ENCODE measurements around the gene FADS6. TPM values are rescaled to one million over a fixed set of nuclear protein-coding genes. Genes with fewer than 3 reads are reported as not detected.
"Not testable (repeated sequence)": the region's sequence is repeated elsewhere in the genome, so short reads cannot be mapped to it uniquely, and the experiment has no call there.

The FADS6 gene
- total and polyA plus RNA-seq, 2 donors from 2014 or later = not detected

DNA sequence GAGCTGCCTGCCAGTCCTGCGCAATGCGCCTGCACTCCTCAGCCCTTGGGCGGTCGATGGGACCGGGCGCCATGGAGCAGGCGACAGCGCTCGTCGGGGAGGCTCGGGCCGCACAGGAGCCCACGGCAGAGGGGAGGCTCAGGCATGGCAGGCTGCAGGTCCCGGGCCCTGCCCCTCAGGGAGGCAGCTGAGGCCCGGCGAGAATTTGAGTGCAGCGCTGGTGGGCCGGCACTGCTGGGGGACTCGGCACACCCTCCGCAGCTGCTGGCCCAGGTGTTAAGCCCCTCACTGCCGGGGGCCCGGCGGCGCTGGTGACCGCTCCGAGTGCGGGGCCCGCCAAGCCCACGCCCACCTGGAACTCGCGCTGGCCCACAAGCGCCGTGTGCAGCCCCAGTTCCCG, 13.6 kb upstream of the FADS6 start:
- intact Hi-C loops (cut with DNase I) = no loop called here
- H3K4me1 ChIP-seq (ENCODE audit: control insufficient read depth in 2 of 3, insufficient read depth in 2 of 3, low read depth in 1 of 3, low read length in 3 of 3) = no peaks in the 10 kb centered on the region
- H3K36me3 ChIP-seq (ENCODE audit: control insufficient read depth in 2 of 3, insufficient read depth in 3 of 3, low read length in 3 of 3) = no peaks in the 10 kb centered on the region
- H3K9me3 ChIP-seq (ENCODE audit: control insufficient read depth in 2 of 3, insufficient read depth in 1 of 3, low read length in 3 of 3) = no peaks in the 10 kb centered on the region
- no peak overlapping the region for H3K4me3 ChIP-seq (ENCODE audit: low read length in 3 of 3)
- FAIRE-seq = no peak
- no peak overlapping the region for H3K9ac ChIP-seq (ENCODE audit: low read length in 3 of 3)
- DNase-seq = no peak
- H3K27me3 ChIP-seq (ENCODE audit: control insufficient read depth, insufficient read depth, low read length) = no peaks in the 10 kb centered on the region
- TF ChIP-seq, protein P1, sequence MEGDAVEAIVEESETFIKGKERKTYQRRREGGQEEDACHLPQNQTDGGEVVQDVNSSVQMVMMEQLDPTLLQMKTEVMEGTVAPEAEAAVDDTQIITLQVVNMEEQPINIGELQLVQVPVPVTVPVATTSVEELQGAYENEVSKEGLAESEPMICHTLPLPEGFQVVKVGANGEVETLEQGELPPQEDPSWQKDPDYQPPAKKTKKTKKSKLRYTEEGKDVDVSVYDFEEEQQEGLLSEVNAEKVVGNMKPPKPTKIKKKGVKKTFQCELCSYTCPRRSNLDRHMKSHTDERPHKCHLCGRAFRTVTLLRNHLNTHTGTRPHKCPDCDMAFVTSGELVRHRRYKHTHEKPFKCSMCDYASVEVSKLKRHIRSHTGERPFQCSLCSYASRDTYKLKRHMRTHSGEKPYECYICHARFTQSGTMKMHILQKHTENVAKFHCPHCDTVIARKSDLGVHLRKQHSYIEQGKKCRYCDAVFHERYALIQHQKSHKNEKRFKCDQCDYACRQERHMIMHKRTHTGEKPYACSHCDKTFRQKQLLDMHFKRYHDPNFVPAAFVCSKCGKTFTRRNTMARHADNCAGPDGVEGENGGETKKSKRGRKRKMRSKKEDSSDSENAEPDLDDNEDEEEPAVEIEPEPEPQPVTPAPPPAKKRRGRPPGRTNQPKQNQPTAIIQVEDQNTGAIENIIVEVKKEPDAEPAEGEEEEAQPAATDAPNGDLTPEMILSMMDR (IDR thresholded peaks at IDR 0.05; ENCODE audit: borderline replicate concordance, extremely low read depth, insufficient read depth) = no peak
- no peak overlapping the region for H3K27ac ChIP-seq (ENCODE audit: low read depth in 2 of 2, low read length in 2 of 2)

DNA sequence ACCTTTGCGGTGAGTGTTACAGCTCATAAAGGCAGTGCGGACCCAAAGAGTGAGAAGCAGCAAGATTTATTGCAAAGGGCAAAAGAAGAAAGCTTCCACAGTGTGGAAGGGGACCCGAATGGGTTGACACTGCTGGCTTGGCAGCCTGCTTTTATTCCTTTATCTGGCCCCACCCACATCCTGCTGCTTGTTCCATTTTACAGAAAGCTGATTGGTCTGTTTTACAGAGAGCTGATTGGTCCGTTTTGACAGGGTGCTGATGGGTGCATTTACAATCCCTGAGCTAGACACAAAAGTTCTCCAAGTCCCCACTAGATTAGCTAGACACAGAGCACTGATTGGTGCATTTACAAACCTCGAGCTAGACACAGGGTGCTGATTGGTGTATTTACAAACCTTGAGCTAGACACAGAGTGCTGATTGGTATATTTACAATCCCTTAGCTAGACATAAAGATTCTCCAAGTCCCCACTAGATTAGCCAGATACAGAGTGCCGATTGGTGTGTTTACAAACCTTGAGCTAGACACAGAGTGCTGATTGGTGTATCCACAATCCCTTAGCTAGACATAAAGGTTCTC, 12.9 kb upstream of the FADS6 start:
- DNase-seq; H3K4me3 ChIP-seq (ENCODE audit: low read length in 3 of 3); H3K27ac ChIP-seq (ENCODE audit: low read depth in 2 of 2, low read length in 2 of 2); H3K36me3 ChIP-seq (ENCODE audit: control insufficient read depth in 2 of 3, insufficient read depth in 3 of 3, low read length in 3 of 3); H3K4me1 ChIP-seq (ENCODE audit: control insufficient read depth in 2 of 3, insufficient read depth in 2 of 3, low read depth in 1 of 3, low read length in 3 of 3); intact Hi-C loops (cut with DNase I); FAIRE-seq; H3K9me3 ChIP-seq (ENCODE audit: control insufficient read depth in 2 of 3, insufficient read depth in 1 of 3, low read length in 3 of 3); H3K9ac ChIP-seq (ENCODE audit: low read length in 3 of 3); H3K27me3 ChIP-seq (ENCODE audit: control insufficient read depth, insufficient read depth, low read length): not testable (repeated sequence)

DNA sequence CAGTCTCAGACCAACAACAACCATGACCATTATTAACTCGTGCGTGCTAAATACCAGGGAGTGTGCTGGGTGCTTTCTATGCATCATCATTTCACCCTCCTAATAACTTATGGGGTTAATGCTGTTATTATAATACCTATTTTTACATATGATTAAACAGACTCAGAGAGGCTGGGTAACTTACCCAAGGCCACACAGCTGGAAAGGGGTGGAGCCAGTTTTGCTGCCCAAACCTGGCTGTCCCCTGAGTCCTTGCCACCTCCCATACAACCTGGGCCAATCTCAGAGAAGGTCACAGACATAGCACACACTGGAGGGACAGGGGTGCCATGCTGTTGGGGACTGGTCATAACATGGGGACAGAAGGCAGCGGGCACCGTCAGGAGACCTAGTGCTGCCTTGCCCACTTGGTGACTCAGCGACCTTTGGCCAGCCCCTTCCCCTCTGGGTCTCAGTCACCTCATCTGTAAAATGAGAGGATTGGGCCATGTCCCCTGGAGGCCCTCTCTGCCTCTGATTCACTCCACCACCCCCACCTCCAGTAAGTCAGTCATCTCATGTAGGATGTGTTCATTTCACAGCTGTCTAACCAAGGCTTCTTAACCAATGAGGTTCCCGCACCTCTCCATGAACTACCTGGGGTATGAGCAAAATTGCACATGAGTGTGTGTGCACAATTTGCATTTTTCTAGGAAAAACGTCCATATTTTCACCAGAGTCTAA, 11.4 kb upstream of the FADS6 start:
- intact Hi-C loops (cut with DNase I) = no loop called here
- FAIRE-seq (no peak), DNase-seq (no peak)
- Histone ChIP-seq H3K27me3 (ENCODE audit: control insufficient read depth, insufficient read depth, low read length) (no peaks in the 10 kb centered on the region), H3K4me3 (ENCODE audit: low read length in 3 of 3) (no peak overlapping the region), H3K9ac (ENCODE audit: low read length in 3 of 3) (no peak overlapping the region), H3K27ac (ENCODE audit: low read depth in 2 of 2, low read length in 2 of 2) (no peak overlapping the region), H3K9me3 (ENCODE audit: control insufficient read depth in 2 of 3, insufficient read depth in 1 of 3, low read length in 3 of 3) (no peaks in the 10 kb centered on the region), H3K4me1 (ENCODE audit: control insufficient read depth in 2 of 3, insufficient read depth in 2 of 3, low read depth in 1 of 3, low read length in 3 of 3) (no peaks in the 10 kb centered on the region), H3K36me3 (ENCODE audit: control insufficient read depth in 2 of 3, insufficient read depth in 3 of 3, low read length in 3 of 3) (no peaks in the 10 kb centered on the region)
- TF ChIP-seq, protein P1 (IDR thresholded peaks at IDR 0.05; ENCODE audit: borderline replicate concordance, extremely low read depth, insufficient read depth) = no peak

DNA sequence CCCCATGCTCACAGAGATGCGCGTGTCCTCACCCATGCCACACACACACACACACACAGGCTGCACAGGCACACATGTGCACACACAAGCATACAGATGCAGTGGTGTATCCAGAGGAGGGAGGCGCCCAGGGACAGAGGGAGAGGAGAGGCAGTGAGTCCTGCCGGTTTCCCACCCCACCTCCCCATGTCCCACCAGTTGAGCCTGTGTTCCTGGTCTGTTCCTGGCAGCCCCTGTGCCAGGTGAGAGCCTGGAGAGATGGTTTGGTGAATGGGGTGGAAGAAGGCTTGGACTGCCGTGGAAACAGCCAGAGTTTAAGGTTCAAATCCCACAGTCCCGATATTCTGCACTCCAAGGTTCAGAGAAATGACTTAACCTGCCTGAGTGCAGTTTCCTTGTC, 10.2 kb upstream of the FADS6 start:
- Histone ChIP-seq H3K4me3 (ENCODE audit: low read length in 3 of 3) (no peak overlapping the region), H3K9ac (ENCODE audit: low read length in 3 of 3) (no peak overlapping the region), H3K27ac (ENCODE audit: low read depth in 2 of 2, low read length in 2 of 2) (no peak overlapping the region), H3K36me3 (ENCODE audit: control insufficient read depth in 2 of 3, insufficient read depth in 3 of 3, low read length in 3 of 3) (no peaks in the 10 kb centered on the region), H3K4me1 (ENCODE audit: control insufficient read depth in 2 of 3, insufficient read depth in 2 of 3, low read depth in 1 of 3, low read length in 3 of 3) (no peaks in the 10 kb centered on the region), H3K27me3 (ENCODE audit: control insufficient read depth, insufficient read depth, low read length) (no peaks in the 10 kb centered on the region), H3K9me3 (ENCODE audit: control insufficient read depth in 2 of 3, insufficient read depth in 1 of 3, low read length in 3 of 3) (no peaks in the 10 kb centered on the region)
- DNase-seq (no peak), FAIRE-seq (no peak)
- intact Hi-C loops (cut with DNase I) = no loop called here
- TF ChIP-seq, protein P1 (IDR thresholded peaks at IDR 0.05; ENCODE audit: borderline replicate concordance, extremely low read depth, insufficient read depth) = no peak

All from kidney (tissue), 14 donors.